Stomach (tissue), 4 donors: ENCODE results near the gene CCT3.

ENCODE experiments used
- CTCF ChIP-seq, 7 experiments: fragments of 450-650 bp in 4 of 7; fragments of 200-600 bp in 3 of 7; sonication (generic) in 3 of 7; IDR thresholded peaks; one replicate each; pipeline ENCODE4 v1.5.1; 2016 to 2019; ENCODE audit warnings: antibody characterized with exemption in 7 of 7, control low read depth in 2 of 7, mild to moderate bottlenecking in 1 of 7
- POLR2A ChIP-seq, 4 donors: fragments of 450-650 bp; IDR thresholded peaks; one replicate each; pipeline ENCODE4 v1.6.1; 2016; ENCODE audit warnings: antibody characterized with exemption in 4 of 4, control low read depth in 2 of 4, mild to moderate bottlenecking in 1 of 4, moderate library complexity in 1 of 4
- POLR2AphosphoS5 ChIP-seq, 3 donors: sonication (generic); formaldehyde crosslinking; IDR thresholded peaks; one replicate each; pipeline ENCODE4 v1.6.1; 2016; ENCODE audit warnings: antibody characterized with exemption in 3 of 3

- TF ChIP-seq CTCF (IDR thresholded peaks at IDR 0.05) (no peak), POLR2A (IDR thresholded peaks at IDR 0.05) (no peak), POLR2AphosphoS5 (IDR thresholded peaks at IDR 0.05) (no peak)
These were observed 40.5 kb upstream of the CCT3 start for GRCh38 chr1:156378557-156378956.
